HCT116 (cell line): Measurements from ENCODE around the gene GJA10.

Experiments
- CTCF ChIP-seq, 3 experiments: fragments of 200-600 bp in 1 of 3; sonication (generic) in 1 of 3; IDR thresholded peaks in 2 of 3; conservative IDR thresholded peaks in 1 of 3; 2 replicates each; pipeline ENCODE4 v1.5.1; 2012 to 2017; ENCODE audit warnings: low read depth in 2 of 3, low read length in 2 of 3, antibody characterized with exemption in 1 of 3, borderline replicate concordance in 1 of 3, control low read depth in 1 of 3, mild to moderate bottlenecking in 1 of 3, mixed read lengths in 1 of 3, mixed run types in 1 of 3, moderate library complexity in 1 of 3; ENCODE audit not compliant: insufficient read depth in 1 of 3
- EGR1 ChIP-seq: IDR thresholded peaks from 2 replicates; pipeline ENCODE4 v1.6.1; 2012; ENCODE audit warnings: low read depth
- EZH2 ChIP-seq: fragments of 200-600 bp; sonication (generic); IDR thresholded peaks from 2 replicates; pipeline ENCODE4 v1.6.1; 2017; ENCODE audit warnings: antibody characterized with exemption, mixed run types
- POLR2AphosphoS5 ChIP-seq: IDR thresholded peaks from 2 replicates; pipeline ENCODE4 v1.6.1; 2011; ENCODE audit warnings: mild to moderate bottlenecking, low read depth, low read length, moderate library complexity
- YY1 ChIP-seq: IDR thresholded peaks from 2 replicates; pipeline ENCODE4 v1.6.1; 2011; ENCODE audit warnings: low read length, low read depth, moderate library complexity, mild to moderate bottlenecking; ENCODE audit not compliant: insufficient replicate concordance; ENCODE audit errors: extremely low read depth

GRCh38 chr6:89921197-89921596 lies 26.9 kb downstream of the GJA10 start:
- no peak for TF ChIP-seq YY1
- TF ChIP-seq POLR2AphosphoS5: no peak
- no peak for TF ChIP-seq EGR1
- TF ChIP-seq CTCF (IDR thresholded peaks at IDR 0.05 in 2 of 3, conservative IDR thresholded peaks at IDR 0.05 in 1 of 3; ENCODE audit: borderline replicate concordance in 1 of 3, insufficient read depth in 1 of 3, low read depth in 2 of 3, low read length in 2 of 3): no peak
- TF ChIP-seq EZH2: no peak
